ENCODE measurements around the gene CDC7.
"Not testable (repeated sequence)": the region's sequence is repeated elsewhere in the genome, so short reads cannot be mapped to it uniquely, and the experiment has no call there.

The CDC7 gene
- total RNA-seq = 21.6 to 29.8 reads per million in 2 donors

GRCh38 chr1:91500756-91501522, at the start of gene CDC7:
Gene CDC7 (plus strand): TSS chr1:91500851. CDS start chr1:91501717, 866 bp downstream.
- DNase-seq = peak; percentile 58

- DNase-seq = no peak
These were observed 46.5 kb upstream of the CDC7 start for GRCh38 chr1:91454136-91454535.

GRCh38 chr1:91455334-91455733, 45.3 kb upstream of the CDC7 start:
- DNase-seq = no peak

GRCh38 chr1:91455896-91456295, 44.8 kb upstream of the CDC7 start:
- DNase-seq = no peak

GRCh38 chr1:91465350-91465749, 35.3 kb upstream of the CDC7 start:
- DNase-seq = not testable (repeated sequence)

GRCh38 chr1:91476533-91477217, 24.0 kb upstream of the CDC7 start:
- DNase-seq = no peak

- DNase-seq = no peak
These were observed 13.2 kb upstream of the CDC7 start for GRCh38 chr1:91487469-91487868.

- DNase-seq = no peak
These were observed 10.2 kb upstream of the CDC7 start for GRCh38 chr1:91490501-91490900.

- no peak for DNase-seq
These were observed 2.6 kb upstream of the CDC7 start for GRCh38 chr1:91498035-91498434.

- no peak for DNase-seq
These were observed 2.0 kb upstream of the CDC7 start for GRCh38 chr1:91498498-91499245.

GRCh38 chr1:91499346-91499745, 1.3 kb upstream of the CDC7 start:
- no peak for DNase-seq

GRCh38 chr1:91499904-91500755, 521 bp upstream of the CDC7 start:
- DNase-seq = no peak

GRCh38 chr1:91501523-91501851, 836 bp downstream of the CDC7 start:
- no peak for DNase-seq

- no peak for DNase-seq
These were observed 1.5 kb downstream of the CDC7 start for GRCh38 chr1:91501971-91502671.

- no peak for DNase-seq
These were observed 2.1 kb downstream of the CDC7 start for GRCh38 chr1:91502672-91503184.

- no peak for DNase-seq
These were observed 2.8 kb downstream of the CDC7 start for GRCh38 chr1:91503332-91503900.

GRCh38 chr1:91503975-91504530, 3.4 kb downstream of the CDC7 start:
- DNase-seq = no peak

- no peak for DNase-seq
These were observed 4.4 kb downstream of the CDC7 start for GRCh38 chr1:91505086-91505485.

GRCh38 chr1:91506071-91506470, 5.4 kb downstream of the CDC7 start:
- no peak for DNase-seq

GRCh38 chr1:91507328-91507727, 6.7 kb downstream of the CDC7 start:
- DNase-seq = no peak

- no peak for DNase-seq
These were observed 10.1 kb downstream of the CDC7 start for GRCh38 chr1:91510754-91511153.
